Measurements from ENCODE around the gene IGSF3. TPM values are rescaled to one million over a fixed set of nuclear protein-coding genes. Genes with fewer than 3 reads are reported as not detected.

Gene IGSF3
- total RNA-seq, 1 donor from 2014 or later: 28.4 TPM

- no peak for DNase-seq (ENCODE audit: low read depth in 2 of 2)
Measured at GRCh38 chr1:116529199-116529631, 138.3 kb downstream of the IGSF3 start.

GRCh38 chr1:116528329-116529083, 139.0 kb downstream of the IGSF3 start:
- DNase-seq (ENCODE audit: low read depth in 2 of 2): no peak

DNA sequence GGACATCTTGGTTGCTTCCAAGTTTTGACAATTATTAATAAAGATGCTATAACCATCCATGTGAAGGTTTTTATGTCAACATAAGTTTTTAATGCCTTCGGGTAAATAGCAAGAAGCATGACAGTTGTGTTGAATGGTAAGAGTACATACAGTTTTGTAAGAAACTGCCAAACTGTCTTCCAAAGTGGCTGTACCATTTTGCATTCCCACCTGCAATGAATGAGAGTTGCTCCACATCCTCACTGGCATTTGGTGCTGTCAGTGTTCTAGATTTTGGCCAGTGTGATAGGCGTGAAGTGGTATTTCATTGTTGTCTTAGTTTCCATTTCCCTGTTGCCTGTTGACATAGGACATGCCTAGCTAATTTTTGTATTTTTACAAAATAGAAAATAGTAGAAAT, 142.1 kb downstream of the IGSF3 start:
- no peak for DNase-seq (ENCODE audit: low read depth in 2 of 2)

Other genes with a start within 250 kb of the IGSF3 start
- gene CD58, start 96.7 kb downstream of the IGSF3 start, total RNA-seq: 19.6 and 24.8 TPM in 2 replicates
- not detected in 2 replicates for gene CD2, start 86.7 kb upstream of the IGSF3 start, total RNA-seq
- 153 and 238 TPM in 2 replicates for gene PTGFRN, start 242.2 kb upstream of the IGSF3 start, total RNA-seq